Ecto neural progenitor cell (in vitro differentiated cells): ENCODE data around the gene SMU1.

Source experiments
- DNase-seq: peaks from one replicate; pipeline ENCODE4 v3.0.0-alpha.2; 2018; ENCODE audit warnings: low spot score

The SMU1 gene

DNA sequence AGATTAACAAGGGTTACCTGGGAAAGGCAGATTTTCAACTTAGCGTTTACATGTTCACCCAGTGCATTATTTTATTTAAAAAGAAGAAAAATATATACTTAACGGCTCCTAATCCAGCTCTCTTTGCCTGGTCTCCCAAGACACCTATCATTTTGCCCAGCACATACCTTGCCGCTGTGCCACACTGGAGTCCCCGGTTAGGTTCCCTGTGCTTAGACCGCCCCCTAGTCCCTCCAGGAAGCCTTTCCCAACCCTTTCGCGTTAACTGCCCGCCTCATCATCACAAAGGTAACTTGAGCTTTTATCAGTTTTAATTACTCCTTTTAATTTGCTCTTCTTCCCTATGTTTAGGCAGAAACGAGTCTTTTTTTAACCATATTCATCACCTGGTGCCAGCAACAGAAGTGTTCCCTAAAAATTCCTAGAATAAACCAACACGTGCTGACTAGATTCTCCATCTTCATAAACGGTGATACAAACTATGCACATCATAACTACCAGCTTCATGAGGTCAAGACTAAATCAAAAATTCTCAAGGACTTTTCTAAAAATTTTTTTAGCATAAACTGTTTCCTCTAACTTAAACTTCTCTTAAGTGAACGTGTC lies 31.7 kb downstream of the SMU1 start:
- DNase-seq = no peak

DNA sequence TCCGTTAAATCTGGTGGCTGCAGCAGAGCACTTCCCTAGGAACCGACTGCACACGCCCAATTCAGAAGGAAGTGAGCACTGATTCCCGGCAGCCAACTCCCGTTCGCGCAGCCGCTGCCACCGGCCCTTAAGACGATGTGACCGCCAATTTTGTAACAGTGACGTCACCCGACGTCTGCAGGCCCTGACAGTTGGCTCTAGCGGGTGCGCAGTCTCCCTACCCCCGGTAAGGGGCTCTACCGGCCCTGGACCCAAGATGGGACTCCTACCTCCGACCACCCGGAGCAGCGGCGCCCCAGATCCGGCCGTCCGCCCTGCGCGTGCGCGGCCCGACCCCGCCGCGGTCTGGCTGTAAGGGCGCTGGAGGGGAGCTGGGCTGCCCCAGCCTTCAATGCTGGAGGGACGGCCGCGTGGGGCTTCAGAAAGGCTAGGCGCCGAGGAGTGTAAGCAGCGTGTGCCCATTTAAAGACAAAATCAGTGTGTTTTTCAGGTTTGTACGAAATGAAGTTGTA lies 32.3 kb downstream of the SMU1 start:
- DNase-seq = peak; percentile 87

DNA sequence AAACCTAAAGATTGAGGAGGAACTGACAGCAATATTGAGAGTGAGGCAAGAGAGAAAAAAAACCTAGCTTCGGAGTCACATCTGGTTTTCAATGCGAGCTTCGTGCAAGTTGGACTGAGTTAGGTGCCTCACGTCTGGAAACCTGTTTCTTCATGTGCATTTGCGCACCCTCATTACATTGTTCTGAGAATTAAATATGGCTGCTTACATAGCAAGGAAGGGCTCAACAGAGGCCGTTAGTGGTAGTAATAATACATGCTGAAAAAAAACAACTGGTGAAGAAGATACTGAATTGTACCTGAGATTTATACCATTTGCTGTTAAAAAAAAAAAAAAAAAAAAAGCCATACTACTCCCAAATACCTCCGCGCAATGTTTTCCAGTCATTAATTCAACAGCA lies 32.8 kb downstream of the SMU1 start:
- no peak for DNase-seq

DNA sequence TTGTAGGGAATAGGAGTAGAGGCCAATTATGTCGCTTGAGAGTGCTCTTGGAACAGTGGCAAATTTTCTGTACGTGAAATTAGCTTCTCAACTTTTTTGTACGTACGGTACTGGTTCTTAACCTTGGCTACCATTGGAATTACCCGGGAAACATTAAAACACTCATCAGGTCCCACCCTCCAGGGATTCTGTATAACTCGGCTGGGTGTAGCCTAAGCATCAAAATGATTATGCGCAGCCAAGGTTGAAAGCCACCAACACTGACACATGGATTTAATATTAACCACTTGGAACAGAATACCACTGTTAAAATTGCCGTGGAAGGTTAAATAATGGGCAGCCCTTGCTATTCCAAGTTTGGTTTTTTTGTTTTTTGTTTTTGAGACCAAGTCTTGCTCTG lies 34.0 kb downstream of the SMU1 start:
- no peak for DNase-seq

DNA sequence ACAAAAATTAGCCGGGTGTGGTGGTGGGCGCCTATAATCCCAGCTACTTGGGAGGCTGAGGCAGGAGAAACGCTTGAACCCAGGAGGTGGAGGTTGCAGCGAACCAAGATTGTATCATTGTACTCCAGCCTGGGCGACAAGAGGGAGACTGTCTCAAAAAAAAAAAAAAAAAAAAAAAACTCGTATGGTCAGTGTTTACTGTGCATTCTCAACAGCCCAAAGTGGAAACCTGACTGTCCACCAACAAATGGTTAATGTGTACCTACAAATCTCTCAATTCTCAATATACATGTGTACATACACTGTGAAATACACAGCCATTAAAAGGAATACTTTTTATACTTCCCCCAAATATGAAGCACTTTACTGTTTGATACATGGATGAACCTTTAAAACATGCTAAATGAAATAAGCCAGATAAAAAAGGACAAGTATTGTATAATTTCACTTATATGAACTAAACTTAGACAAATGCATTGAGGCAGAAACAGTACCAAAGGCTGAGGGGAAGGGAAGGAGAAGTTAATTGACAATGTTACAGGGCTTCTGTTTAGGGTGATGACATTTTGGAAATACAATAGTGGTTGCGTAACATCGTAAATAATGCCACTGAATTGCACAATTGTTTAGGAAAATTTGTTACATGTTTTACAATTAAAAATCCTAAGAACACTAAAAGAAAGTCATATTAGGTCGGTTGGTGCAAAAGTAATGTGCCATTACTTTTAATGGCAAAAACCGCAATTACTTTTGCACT lies 34.9 kb downstream of the SMU1 start:
- no peak for DNase-seq

DNA sequence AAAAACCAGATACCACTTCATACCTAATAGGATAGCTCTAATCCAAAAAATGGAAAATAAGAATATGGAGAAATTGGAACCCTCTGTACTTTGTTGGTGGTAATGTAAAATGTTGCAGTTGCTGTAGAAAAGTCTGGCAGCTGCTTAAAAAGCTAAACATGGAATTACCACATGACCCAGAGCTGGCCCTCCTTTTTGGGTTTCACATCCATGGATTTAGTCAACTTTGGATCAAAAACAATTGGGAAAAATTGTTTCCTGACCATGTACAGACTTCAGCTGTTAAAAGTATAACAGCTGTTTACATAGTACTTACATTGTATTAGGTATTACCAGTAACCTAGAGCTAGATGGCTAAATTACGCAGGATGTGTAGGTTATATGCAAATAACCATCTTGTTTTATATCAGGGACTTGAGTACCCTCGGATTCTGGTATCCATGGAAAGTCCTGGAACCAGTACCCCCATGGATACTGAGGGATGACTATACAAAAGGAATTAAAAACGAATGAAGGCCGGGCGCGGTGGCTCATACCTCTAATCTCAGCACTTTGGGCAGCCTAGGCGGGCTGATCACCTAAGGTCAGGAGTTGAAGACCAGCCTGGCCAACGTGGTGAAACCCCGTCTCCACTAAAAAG lies 35.6 kb downstream of the SMU1 start:
- DNase-seq = no peak

DNA sequence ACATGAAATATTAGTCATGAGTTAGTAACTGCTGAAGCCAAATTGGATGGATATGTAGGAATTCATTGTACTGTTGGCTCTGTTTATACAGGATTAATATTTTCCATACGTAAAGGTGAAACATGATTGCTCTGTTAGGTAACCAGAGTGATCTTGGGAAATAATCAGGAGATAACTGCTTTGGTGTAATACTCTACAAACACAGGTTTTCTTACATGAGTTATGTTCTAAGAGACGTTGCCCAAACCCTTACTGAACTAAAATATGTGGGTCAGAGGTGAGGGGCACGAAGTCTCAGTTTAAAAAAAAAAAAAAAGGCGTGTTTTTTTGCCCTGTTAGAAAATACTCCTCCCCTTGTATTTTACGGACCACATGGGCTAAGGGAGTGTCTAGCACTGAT lies 43.6 kb downstream of the SMU1 start:
- no peak for DNase-seq

DNA sequence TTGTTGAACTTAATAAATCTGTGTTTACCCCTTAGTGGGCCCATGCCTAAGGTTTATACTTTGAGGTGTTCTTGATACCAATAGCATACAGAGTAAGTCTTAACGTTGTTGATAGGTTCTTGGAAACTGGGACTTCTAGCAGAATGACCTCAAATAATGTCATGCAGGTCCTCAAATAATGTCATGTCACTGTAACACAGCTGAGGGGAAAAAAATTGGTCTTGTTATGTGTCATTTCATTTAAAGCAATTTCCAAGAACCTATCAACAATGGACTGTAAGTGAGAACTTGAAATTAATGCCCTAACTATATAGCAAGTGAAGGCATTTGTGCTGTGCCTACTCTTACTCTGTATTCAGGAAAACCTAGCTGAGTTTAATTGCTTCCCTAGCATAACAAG lies 44.2 kb downstream of the SMU1 start:
- DNase-seq = no peak

DNA sequence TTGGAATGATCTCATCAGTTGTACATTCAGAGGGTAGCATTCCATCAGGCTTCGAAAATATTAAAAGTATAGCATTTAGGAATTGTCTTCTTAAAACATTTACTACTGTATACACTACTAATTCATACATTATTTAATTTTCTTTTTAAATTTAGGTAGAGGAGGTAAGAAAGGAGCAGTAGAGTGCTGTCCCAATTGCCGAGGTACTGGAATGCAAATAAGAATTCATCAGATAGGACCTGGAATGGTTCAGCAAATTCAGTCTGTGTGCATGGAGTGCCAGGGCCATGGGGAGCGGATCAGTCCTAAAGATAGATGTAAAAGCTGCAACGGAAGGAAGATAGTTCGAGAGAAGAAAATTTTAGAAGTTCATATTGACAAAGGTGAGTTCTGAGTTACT lies 46.2 kb downstream of the SMU1 start:
- DNase-seq = no peak

DNA sequence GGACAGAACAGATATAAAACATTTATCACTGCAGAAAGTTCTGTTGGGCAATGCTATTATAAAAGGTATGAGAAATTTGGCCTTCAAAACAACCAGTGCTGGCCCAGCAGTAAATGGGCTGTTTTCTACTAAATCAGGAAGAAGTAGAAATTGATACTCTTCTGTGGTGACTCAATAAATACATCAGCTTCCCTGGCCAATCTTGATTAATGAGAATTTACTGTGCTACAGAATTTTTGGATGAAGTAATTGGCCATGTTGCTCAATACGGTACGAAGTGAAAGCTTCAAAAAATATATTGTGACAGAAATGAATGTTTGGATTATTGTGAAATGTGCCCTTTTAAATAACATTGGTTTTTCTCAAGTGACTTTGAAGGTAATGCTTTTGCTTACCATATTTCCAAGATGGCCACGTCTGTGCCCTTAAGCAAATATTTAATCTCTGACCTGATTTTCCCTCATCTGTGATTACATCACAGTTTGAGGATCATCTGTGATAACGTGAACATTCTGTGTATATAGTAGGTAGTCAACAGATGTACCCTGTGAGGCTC lies 47.2 kb downstream of the SMU1 start:
- DNase-seq = no peak

DNA sequence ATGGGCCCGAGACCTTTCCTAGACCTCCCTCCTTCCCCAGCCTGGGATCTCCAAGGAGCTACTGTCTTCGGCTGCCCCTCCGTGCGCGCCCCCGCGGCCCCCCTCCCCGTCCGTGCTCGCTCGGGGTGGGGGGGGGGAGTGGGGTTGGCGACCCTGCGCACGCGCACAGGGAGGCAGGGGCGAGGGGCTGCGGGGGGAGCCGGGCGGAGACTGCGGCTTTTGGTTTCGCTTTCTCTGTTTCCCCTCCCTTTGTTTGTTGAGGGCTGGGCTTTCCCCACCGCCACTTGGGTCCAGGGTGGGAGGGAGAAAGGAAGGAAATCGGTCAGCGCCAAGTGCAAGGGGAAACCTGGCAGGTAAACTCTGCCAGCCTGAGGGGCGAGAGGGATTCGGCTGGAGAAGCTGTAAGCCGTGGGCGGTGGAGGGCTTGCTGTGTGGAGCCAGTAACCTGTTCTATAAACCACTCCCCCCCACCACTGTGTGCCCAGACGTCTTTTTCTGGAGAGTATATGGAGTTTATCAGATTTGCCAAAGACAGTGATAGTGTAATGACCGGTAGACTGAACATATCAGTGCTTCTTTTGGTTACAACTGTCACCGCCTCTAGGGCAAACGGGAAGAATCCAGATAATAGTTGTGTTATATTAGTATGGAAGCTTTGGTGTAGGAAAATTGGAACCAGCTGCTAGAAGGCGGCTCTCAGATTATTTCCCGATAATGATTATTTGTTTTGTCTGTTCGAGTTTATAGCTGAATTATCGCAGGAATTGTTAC lies 50.7 kb downstream of the SMU1 start:
- peak; percentile 82 for DNase-seq

DNA sequence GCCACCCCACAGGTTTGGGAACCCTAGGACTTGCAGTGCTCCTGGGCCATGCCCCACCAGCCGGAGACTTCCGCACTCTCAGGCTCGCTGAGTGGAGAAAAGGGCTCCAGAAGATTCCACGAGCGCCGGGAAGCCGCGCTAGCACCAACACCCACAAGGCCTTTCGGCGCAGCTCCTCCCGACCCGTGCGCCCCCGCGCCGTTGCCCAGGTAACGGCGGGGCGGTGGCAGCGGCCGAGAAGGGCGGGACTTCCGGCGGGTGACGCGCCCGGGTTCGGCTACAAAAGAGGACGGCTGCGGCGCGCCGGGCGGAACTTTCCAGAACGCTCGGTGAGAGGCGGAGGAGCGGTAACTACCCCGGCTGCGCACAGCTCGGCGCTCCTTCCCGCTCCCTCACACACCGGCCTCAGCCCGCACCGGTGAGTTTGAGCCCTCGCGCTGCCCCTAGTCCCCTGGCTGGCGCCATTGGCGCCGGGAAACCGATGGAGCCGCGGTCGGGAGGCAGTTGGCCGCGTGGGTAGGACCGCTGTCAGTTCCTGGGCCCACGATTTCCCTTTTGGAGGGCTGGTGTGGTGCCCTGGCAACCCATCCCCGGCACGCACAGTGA lies 51.4 kb downstream of the SMU1 start, which contains the start of gene DNAJA1:
Gene DNAJA1, plus strand, starts transcription at position 308 of the 606 bp plus-strand sequence. CDS start 1,212 bp downstream, outside the sequence.
- peak; percentile 97 for DNase-seq

DNA sequence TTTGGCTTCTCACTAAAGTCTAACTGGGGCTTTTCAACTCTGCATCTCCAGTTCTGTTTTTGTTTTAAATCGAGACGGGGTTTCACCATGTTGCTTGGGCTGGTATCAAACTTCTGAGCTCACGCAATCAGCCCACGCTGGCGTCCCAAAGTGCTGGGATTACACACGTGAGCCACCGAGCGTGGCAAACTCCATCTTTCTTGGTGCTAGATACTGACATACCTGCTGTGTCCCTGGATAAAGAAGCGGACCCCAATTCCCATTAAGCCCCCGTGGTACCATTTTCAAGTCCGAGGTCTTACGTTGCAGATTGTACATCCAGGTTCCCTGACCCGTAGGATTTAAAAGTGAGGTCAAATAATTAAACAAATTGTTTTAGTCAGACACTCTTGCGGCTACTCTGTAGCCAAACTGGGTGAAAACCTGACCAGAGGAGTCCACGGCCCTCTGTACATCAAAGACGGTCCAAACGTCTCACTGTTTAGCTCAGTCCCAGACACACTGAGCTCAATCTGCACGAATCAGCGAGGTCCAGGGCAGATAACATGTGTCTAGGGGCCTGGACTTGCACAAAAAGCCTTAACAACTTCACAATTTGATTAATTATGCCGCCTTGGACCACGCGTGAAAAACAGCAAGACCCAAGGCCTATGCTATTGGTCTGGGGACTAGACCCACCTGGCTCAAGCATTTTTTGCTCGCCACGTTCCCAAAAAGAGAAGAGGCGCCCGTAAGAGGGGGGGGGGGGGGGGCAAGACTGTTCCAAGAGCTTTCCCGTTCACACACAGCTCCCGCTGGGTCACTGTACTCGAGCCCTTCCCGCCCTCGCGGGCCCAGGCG lies 52.1 kb downstream of the SMU1 start:
- no peak for DNase-seq

DNA sequence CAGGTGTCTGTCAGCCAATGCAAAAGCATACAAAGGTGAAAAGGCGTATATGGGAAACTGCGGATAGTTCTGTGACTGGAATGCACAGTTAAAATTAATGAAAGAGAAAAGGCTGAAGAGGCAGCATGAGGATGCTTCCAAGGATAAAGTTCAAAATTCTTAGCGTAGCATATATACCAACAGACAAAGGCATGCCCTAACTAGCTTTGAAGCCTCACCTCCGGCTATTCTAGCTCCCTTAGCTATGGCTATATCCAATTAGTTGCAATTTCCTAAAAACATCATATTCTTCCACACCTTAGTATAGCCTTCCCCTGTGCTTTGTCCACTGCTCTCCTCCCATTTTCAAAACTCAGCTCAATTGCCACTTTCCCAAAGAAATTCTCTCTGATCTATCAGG lies 52.8 kb downstream of the SMU1 start:
- DNase-seq = no peak

DNA sequence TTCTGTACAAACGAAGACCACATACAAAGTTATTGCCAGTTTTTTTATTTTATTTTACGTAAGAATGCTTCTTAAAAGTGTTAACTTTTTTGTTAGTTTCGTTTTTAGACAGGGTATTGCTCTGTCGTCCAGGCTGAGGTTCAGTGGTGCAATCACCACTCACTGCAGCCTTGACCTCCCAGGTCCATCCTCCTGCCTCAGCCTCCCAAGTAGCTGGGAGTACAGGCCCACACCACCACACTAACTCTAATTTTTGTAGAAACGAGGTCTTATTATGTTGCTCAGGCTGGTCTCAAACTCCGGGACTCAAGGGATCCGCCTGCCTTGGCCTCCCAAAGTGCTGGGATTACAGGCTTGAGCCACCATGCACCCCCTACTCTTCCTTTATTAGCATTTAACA lies 53.7 kb downstream of the SMU1 start:
- DNase-seq = no peak

DNA sequence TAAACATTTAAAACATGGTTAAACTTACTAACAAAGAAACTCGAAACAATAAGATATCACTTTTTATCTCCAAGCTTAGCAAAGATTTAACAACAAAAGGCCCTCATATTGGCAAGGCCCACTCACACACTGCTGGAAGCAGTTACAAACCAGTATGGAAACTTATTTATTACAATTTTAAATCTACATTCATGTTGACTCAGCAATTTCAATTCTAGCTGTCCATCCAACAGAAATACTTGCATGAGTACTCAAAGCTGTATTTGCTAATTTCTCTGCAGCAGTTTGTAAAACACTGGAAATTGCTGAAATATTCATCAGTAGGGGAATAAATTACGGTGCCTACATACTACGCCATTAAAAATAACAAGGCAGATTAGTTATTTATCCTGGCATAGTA lies 54.2 kb downstream of the SMU1 start:
- DNase-seq = no peak

DNA sequence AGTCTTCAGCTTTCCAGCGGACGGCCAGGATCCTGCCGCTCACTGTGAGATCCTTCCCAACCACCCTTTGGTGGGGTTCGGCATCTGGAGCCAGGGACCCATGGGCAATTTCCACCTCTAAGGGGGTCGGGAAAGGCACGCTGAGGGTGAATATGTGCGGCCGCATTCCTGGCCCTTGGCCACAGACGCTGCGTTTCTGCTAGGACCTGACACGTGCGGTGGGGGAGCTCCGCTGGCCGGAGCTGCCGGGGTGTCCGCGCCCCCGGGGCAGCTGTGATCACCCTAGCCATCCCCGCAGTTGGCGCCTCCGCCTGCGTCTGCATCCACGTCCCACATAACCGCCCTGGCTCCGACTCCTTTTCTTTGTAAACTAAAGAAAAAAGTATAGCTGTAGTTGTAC lies 56.7 kb downstream of the SMU1 start:
- no peak for DNase-seq

DNA sequence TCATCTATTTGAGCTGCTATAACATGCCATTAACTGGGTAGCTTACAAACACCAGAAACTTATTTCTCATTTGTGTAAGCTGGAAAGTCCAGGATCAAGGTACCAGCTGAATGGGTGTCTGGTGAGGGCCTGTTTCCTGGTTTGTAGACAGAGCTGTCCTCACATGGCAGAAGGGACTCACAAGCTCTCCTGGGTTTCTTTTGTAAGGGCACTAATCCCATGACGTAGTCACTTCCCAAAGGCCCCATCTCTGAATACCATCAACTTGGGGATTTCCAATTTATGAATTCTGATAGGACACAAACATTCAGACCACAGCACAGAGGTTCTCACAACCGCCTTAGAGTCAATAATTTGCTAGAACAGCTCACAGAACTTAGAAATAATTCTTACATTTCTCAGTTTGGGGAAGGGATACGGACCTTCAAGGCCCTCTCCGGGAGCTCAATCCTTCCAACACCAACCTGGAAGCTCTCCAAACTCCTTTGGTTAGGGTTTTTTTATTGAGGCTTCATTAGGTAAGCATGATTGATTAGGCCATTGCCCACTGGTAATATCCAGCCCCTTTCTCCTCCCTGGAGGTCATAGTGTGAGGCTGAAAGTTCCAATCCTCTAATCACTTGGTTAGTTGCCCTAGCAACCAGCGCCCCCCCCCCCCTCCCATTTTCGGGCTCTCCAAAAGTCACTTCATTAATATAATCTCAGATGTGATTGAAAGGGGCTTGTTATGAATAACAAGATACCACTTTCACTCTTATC lies 59.0 kb downstream of the SMU1 start:
- DNase-seq = no peak

DNA sequence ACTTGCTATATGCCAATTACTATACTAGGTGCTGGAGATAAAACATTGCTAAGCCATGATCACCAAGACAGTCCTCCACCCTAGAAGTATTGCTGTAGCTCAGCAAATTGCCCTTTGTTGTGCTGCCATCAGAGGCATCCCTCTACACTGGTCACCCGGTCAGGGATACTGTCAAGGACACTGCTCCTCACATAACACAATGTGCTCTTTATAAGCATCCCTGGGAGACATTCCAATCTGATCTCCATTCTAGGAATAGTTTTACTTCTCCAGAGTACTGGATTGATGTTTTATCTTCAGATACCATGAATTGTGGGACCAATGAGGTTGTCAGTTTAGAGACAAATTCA lies 61.8 kb downstream of the SMU1 start:
- DNase-seq = no peak
